GM18502 (cell line): Measurements from ENCODE around the gene PSMC3IP.
"Not testable (repeated sequence)": the region's sequence is repeated elsewhere in the genome, so short reads cannot be mapped to it uniquely, and the experiment has no call there.

Experiments
- ATAC-seq: cut with Tn5 transposase; IDR thresholded peaks from one replicate; pipeline ENCODE4 v1.9.1; 2021; ENCODE audit warnings: mild to moderate bottlenecking; ENCODE audit not compliant: unreplicated experiment, poor library complexity

PSMC3IP gene

DNA sequence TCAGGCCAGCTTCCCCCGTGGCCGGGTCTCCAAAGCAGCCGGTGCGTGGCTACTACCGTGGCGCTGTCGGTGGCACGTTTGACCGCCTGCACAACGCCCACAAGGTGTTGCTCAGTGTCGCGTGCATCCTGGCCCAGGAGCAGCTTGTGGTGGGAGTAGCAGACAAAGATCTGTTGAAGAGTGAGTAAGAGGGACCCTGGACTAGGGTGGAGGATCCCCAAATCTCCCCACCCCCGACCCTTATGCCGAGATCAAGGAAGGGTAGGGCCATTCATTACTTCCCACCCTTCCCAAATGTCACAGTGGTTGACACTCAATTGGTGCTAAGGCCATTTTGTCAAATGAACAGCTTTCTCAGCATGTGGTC lies 14.4 kb downstream of the PSMC3IP start:
- no peak for ATAC-seq

DNA sequence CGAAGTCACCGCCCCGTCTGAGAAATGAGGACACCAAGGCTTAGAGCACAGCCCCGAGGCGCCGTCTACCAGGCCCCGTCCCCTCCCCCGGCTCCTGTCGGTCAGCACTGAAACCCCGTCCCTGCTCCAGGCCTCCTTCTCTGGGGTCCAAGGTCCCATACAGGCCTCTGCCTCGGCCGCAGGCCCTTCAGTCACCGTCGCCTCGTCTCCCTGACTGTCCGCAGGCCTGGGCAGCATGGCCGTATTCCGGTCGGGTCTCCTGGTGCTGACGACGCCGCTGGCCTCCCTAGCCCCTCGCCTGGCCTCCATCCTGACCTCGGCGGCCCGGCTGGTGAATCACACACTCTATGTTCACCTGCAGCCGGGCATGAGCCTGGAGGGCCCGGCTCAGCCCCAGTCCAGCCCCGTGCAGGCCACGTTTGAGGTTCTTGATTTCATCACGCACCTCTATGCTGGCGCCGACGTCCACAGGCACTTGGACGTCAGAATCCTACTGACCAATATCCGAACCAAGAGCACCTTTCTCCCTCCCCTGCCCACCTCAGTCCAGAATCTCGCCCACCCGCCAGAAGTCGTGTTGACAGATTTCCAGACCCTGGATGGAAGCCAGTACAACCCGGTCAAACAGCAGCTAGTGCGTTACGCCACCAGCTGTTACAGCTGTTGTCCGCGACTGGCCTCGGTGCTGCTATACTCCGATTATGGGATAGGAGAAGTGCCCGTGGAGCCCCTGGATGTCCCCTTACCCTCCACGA lies 15.0 kb downstream of the PSMC3IP start:
- peak; percentile 13 for ATAC-seq

DNA sequence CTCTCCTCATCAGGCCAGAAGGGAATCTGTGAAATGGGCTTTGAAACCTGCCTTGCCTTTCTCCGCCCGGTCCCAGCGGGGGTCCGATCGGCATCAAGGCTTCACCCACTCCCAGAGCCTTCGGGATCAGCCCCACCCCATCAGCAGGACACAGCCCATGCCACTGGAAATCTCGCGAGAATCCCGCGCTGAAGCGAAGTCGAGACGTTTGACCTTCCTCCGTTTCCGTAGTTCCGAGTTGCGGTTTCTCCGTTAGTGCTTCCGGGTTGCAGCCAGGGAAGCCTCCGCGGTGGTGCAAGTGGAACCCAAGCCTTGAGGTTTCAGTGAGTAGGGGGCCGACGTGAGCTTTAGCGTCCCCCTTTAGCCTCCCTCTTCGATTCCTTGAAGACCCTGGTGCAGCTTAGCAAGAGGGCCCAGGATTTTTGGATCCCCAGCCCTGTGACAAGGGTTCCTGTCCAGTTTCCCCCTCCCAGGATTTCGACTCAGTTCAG lies 15.6 kb downstream of the PSMC3IP start, which contains the start of gene COASY:
Gene COASY (plus strand): TSS at position 252 of the 491 bp plus-strand sequence. CDS start 475 bp downstream, outside the sequence.
- peak; percentile 61 for ATAC-seq

DNA sequence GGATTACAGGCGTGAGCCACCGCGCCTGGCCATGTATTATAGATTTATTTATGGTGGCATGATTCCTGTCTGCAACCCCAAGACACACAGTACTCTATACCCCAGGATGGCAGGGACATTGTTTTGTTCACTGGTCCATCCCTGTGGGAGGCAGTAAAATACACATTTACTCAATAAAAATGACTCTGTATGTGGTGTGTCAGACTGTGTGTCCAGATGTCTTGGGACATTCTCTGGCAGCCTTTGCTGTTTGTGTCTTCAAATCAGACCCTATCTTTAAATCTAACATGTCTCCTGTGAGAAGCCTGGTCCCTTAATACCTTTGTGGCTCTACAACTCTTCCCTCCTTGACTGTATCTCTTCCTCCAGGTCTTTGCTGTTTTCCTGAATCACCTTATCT lies 17.3 kb downstream of the PSMC3IP start:
- ATAC-seq = no peak

DNA sequence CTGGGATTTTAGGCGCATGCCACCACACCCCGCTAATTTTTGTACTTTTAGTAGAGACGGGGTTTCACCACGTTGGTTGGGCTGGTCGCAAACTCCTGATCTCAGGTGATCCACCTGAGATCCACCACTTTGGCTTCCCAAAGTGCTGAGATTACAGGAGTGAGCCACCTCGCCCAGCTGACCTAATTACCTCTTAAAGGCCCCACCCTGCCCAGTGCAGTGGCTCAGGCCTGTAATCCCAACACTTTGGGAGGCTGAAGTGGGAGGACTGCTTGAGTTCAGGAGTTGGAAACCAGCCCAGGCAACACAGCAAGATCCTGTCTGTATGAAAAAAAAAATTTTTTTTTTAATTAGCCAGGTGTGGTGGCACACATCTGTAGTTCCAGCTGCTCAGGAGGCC lies 18.5 kb downstream of the PSMC3IP start:
- ATAC-seq = no peak

DNA sequence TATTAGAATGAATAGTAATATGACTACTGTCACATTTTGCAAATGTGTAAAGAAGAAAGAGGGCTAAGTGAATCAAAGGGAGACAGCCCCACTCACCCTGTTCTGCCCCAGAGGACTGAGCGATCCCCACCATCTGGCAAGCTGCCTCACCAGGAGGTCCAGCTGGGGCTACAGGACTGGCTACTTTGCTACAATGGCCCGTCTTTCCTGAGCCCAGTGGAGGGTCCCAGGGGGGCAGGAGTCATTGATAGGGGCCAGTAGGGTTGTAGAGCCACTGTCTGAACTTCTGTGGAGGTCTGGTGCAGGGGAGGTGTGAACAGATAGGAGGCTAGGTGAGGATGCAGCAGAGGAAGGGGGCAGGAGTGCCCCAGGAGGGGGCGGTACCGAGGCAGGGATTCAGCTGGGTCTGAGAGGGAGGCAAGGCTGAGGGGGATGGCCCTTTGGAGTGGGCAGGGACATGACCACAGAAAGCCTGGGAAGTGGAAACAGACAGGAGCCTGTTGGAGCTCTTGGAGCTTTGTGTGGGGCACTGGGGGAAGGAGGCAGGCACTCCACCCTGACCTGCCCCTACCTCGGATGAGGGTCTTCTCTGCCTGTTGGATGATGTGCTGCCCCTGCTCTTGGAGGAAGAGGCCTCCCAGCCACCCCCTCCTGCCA lies 21.4 kb downstream of the PSMC3IP start:
- ATAC-seq = not testable (repeated sequence)

DNA sequence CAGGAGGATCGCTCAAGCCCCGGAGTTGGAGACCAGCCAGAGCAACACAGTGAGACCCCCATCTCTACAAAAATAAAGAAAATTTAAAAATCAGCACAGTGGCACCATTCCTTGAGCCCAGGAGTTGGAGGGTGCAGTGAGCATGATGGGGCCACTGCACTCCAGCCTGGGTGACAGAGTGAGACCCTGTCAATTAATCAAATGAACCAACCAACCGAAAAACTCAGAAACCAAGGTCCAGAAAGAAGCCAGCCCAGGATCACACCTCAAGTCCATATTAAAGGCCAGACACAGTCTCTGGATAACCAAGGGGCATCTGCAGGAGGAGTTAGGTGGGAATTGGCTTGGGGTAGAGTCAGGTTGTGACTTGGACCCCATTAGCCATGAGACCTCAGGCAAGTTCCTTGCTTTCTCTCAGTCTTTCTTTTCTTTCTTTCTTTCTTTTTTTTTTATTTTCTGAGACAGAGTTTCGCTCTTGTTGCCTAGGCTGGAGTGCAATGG lies 22.4 kb downstream of the PSMC3IP start:
- peak; percentile 7 for ATAC-seq

DNA sequence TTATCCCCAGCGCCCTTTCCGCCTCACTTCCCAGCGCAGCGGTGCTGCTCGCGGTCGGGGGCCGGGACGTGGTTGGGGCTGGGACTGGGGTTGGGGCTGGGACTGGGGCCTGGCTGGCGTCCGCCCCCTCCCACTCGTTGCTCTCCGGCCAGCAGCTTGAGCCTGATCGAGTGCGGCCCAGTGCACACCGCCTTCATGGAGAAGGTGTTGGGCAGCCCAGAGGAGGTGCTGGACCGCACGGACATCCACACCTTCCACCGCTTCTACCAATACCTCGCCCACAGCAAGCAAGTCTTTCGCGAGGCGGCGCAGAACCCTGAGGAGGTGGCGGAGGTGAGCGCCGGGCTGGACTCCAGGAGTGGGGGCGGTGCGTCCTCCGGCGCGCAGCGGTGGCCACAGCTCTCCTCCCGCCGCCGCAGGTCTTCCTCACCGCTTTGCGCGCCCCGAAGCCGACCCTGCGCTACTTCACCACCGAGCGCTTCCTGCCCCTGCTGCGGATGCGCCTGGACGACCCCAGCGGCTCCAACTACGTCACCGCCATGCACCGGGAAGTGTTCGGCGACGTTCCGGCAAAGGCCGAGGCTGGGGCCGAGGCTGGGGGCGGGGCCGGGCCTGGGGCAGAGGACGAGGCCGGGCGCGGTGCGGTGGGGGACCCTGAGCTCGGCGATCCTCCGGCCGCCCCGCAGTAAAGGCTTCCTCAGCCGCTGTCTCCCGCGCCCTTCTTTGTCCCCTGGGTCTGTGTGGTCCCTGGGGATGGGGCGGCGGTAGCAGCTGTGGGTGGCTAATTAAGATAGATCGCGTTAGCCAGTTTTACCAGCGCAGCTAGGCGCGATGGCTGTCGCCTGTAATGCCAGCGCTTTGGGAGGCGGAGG lies 23.0 kb downstream of the PSMC3IP start:
- ATAC-seq = peak; percentile 73

DNA sequence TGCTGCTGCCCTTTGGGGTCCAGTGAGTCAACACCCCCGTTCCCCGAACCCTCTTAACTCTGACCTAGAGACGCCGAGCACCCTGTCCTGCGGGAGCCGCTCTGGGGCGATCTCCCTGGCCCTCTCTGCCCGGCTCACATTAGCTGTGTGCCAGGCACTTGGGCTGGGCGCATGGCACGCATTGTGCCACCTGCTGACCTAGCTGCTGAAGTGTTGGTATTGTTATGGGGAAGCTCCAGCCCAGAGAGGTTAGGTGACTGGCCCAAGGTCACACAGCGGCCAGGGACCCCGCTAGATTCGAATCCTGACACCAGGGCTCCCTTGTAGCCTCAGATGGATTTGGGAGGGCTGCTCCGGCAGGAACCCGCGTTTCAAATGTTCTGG lies 23.7 kb downstream of the PSMC3IP start:
- ATAC-seq = no peak

DNA sequence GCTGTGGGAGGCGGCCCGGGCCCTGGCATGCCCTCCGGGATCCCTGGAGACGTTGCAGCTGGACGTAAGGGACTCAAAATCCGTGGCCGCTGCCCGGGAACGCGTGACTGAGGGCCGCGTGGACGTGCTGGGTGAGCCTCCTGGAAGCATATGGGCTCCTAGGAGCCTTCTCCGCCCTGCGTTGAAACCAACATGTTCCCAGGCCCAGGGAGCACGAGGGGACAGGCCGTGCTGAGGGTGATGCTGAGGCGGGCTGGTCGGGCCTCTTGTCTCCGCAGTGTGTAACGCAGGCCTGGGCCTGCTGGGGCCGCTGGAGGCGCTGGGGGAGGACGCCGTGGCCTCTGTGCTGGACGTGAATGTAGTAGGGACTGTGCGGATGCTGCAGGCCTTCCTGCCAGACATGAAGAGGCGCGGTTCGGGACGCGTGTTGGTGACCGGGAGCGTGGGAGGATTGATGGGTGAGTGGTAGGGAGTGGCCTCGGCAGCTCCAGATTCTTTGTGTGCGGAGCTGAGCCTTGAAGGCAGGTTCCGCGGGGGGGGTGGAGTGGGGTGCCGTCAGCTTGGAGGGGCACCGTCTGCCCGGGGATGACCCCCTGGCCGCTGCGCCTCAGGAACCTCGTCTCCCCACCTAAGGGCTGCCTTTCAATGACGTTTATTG lies 24.2 kb downstream of the PSMC3IP start:
- ATAC-seq = no peak

DNA sequence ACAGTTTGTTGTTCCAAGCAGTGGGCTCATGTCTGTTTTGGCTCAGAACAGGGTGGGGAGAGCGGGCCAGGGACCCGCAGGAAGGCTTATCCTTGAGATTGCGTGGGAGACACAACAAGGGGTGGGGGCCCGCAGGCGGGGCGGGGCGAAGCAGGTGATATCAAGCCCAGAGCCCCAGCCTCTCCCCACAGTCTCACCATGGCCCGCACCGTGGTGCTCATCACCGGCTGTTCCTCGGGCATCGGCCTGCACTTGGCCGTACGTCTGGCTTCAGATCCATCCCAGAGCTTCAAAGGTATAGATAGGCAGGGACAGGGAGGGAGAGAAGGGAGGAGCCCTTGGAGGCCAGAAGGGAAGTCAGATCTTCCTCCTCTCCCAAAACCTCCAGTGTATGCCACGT lies 24.8 kb downstream of the PSMC3IP start, which contains the start of gene HSD17B1:
Gene HSD17B1 (plus strand): TSS at position 188 of the 400 bp plus-strand sequence. CDS start 11 bp downstream, at position 199.
- ATAC-seq = not testable (repeated sequence)

DNA sequence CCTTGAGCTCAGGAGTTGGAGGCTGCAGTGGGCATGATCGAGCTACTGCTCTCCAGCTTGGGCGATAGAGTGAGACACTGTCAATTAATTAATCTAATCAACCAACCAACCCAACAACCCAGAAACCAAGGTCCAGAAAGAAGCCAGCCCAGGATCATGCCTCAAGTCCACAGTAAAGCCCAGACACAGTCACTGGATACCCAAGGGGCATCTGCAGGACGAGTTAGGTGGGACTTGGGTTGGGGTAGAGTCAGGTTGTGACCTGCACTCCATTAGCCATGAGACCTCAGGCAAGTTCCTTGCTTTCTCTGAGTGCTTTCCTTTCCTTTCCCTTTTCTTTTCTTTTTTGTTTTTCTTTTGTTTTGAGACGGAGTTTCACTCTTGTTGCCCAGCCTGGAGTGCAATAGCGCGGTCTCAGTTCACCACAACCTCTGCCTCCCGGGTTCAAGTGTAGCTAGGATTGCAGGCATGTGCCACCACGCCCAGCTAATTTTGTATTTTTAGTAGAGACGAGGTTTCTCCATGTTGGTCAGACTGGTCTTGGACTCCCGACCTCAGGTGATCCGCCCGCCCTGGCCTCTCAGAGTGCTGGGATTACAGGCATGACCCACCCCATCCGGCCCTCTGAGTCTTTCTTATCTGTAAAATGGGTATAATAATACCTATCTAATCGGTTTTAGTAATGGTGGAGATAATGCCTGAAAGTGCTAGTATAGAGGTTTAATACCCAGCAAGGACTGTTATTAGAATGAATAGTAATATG lies 28.4 kb downstream of the PSMC3IP start:
- ATAC-seq = no peak

DNA sequence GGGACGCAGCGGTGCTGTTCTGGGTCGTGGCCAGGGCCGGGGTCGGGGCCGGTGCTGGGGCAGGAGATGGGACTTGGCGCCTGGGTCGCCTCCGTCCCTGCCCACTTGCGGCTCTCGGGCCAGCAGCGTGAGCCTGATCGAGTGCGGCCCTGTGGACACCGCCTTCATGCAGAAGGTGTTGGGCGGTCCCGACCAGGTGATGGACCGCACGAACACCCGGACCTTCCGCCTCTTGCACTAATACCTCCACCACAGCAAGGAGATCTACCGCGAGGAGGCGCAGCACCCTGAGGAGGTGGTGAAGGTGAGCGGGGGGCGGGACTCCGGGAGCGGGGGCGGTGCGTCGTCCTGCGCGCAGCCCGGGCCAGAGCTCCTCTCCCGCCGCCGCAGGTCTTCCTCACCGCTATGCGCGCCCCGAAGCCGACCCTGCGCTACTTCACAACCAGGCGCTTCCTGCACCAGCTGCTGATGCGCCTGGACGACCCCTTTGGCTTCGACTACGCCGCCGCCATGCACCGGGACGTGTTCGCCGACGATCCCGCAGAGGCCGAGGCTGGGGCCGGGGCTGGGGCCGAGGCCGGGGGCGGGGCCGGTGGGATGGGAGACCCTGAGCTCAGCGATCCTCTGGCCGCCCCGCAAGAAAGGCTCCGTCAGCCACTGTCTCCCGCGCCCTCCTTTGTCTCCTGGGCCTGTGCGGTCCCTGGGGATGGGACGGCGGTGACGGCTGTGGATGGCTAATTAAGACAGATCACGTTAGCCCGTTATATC lies 29.3 kb downstream of the PSMC3IP start:
- ATAC-seq = no peak

DNA sequence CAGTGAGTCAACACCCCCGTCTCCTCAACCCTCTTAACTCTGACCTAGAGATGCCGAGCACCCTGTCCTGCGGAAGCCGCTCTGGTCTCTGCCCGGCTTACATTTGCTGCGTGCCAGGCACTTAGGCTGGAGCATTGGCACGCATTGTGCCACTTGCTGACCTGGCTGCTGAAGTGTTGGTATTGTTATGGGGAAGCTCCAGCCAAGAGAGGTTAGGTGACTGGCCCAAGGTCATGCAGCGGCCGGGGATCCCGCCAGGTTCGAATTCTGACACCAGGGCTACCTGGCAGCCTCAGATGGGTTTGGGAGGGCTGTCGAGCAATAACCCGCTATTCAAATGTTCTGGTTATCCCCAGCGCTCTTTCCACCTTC lies 29.8 kb downstream of the PSMC3IP start:
- no peak for ATAC-seq

DNA sequence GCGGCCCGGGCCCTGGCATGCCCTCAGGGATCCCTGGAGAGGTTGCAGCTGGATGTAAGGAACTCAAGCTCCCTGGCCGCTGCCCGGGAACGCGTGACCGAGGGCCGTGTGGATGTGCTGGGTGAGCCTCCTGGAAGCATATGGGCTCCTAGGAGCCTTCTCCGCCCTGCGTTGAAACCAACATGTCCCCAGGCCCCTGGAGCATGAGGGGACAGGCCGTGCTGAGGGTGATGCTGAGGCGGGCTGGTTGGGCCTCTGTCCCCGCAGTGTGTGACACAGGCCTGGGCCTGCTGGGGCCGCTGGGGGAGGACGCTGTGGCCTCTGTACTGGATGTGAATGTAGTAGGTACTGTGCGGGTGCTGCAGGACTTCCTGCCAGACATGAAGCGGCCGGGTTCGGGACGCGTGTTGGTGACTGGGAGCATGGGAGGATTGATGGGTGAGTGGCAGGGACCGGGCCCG lies 30.5 kb downstream of the PSMC3IP start:
- no peak for ATAC-seq

DNA sequence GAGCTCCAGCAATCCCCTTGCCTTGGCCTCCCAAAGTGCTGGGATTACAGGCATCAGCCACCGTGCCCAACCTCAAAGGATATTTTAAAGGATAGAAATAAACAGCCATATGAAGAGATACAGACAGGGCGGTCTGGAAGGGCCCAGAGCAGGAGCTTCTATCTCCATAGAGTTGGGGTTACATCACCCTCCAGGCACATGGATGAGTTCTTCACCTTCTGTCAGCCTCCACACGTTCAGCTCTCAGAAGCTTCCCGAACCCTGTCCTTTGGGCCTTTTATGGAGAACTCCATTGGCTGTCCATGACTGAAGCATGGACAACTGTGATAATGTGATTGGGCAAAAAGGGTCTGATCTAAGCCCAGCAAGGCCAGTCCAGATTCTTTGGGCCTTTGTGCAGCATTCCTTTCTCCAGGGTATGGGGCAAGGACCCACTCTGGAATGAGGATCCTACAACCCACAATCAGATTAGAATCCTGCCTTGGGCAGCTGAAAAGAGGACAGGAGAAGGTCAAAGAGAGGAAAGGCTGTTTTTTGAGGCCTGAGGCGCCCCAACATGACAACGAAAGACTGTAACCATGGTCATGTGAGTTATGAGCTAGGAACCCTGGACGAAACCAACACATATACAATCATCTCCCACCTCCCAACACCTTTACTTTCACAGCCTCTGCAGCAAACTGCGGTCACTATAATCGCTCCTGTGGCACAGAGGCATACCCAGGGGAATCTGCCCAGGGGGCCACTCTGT lies 31.6 kb downstream of the PSMC3IP start:
- ATAC-seq = not testable (repeated sequence)

DNA sequence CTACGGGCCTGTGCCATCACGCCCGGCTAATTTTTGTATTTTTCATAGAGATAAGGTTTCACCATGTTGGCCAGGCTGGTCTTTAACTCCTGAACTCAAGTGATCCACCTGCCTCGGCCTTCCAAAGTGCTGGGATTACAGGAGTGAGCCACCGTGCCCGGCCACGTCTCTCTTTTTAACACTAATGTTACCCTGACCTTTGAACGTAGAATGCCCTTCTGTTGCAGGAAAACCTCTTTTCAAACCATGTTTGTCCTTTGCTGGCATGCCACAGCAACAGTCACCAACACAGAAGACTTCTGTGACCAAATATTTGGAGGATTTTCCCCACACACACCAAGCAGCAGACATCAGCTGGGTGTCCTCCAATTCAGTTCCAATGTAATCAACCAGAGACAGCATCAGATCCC lies 32.6 kb downstream of the PSMC3IP start:
- no peak for ATAC-seq
